Calu3 (cell line): ENCODE results near the gene TTC9B. TPM values are rescaled to one million over a fixed set of nuclear protein-coding genes. Genes with fewer than 3 reads are reported as not detected.

Source experiments
- BruUV-seq: library from RNA; stranded (reverse); fragments of 400-500 nt; replicated peaks from 2 replicates; lab custom pipeline; 2021; lab: Mats Ljungman, UMichigan
- CTCF ChIA-PET: fragments of 300-600 bp; sonication (Branson Sonifier 250); formaldehyde crosslinking; loops from one replicate; lab custom pipeline; 2022; ENCODE audit warnings: antibody characterized with exemption; lab: Charles Lee
- DNase-seq: peaks from one replicate; pipeline ENCODE4 v3.0.0; 2022
- H3K27ac Mint-ChIP-seq: one replicate; pipeline ENCODE4 v1.8.0; 2022; ENCODE audit warnings: mixed read lengths; ENCODE audit not compliant: unreplicated experiment
- H3K27me3 Mint-ChIP-seq: one replicate; pipeline ENCODE4 v1.8.0; 2022; ENCODE audit warnings: mixed read lengths; ENCODE audit not compliant: unreplicated experiment
- H3K36me3 Mint-ChIP-seq: one replicate; pipeline ENCODE4 v1.8.0; 2022; ENCODE audit warnings: mild to moderate bottlenecking, moderate library complexity, mixed read lengths; ENCODE audit not compliant: insufficient read depth, unreplicated experiment
- H3K4me1 Mint-ChIP-seq: one replicate; pipeline ENCODE4 v1.8.0; 2022; ENCODE audit warnings: mild to moderate bottlenecking, low read depth, mixed read lengths; ENCODE audit not compliant: unreplicated experiment
- H3K4me3 Mint-ChIP-seq: one replicate; pipeline ENCODE4 v1.8.0; 2022; ENCODE audit warnings: mild to moderate bottlenecking, low read depth, moderate library complexity, mixed read lengths; ENCODE audit not compliant: unreplicated experiment
- H3K9me3 Mint-ChIP-seq: one replicate; pipeline ENCODE4 v1.8.0; 2022; ENCODE audit warnings: low read depth, mixed read lengths; ENCODE audit not compliant: unreplicated experiment
- intact Hi-C: fragments of 100-400 bp; cut with micrococcal nuclease; formaldehyde crosslinking; loops from one replicate; pipeline ENCODE4 v1.10.0; 2022; ENCODE audit not compliant: unreplicated experiment
- total RNA-seq: library from RNA; stranded (reverse); gene quantifications from 2 replicates; pipeline ENCODE4 v1.2.3, GENCODE V29; 2022
- TF ChIP-seq, protein P1 (sequence below): fragments of 200-600 bp; IDR thresholded peaks from one replicate; pipeline ENCODE4 v1.8.0; 2022; ENCODE audit warnings: antibody characterized with exemption; ENCODE audit not compliant: unreplicated experiment

The TTC9B gene
- total RNA-seq, 1 experiment from 2014 or later: not detected

DNA sequence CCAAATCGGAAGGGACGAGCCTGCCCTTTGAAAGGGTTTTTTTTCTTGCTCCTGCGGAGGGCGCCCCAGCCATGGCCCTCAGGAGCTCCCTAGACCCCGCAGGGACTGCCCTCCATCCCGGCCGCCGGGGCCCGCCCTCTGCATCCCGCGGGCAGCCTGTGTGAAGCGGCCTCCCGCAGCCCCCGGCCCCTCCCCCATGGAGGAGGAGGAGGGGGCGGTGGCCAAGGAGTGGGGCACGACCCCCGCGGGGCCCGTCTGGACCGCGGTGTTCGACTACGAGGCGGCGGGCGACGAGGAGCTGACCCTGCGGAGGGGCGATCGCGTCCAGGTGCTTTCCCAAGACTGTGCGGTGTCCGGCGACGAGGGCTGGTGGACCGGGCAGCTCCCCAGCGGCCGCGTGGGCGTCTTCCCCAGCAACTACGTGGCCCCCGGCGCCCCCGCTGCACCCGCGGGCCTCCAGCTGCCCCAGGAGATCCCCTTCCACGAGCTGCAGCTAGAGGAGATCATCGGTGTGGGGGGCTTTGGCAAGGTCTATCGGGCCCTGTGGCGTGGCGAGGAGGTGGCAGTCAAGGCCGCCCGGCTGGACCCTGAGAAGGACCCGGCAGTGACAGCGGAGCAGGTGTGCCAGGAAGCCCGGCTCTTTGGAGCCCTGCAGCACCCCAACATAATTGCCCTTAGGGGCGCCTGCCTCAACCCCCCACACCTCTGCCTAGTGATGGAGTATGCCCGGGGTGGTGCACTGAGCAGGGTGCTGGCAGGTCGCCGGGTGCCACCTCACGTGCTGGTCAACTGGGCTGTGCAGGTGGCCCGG, 26.1 kb downstream of the TTC9B start:
- H3K4me3 Mint-ChIP-seq: peak overlapping the region; percentile 86
- DNase-seq: peak; percentile 50
- no peaks in the 10 kb centered on the region for H3K9me3 Mint-ChIP-seq
- H3K27me3 Mint-ChIP-seq: no peaks in the 10 kb centered on the region
- BruUV-seq: no TSS peak
- no peaks in the 10 kb centered on the region for H3K4me1 Mint-ChIP-seq
- TF ChIP-seq, protein P1, sequence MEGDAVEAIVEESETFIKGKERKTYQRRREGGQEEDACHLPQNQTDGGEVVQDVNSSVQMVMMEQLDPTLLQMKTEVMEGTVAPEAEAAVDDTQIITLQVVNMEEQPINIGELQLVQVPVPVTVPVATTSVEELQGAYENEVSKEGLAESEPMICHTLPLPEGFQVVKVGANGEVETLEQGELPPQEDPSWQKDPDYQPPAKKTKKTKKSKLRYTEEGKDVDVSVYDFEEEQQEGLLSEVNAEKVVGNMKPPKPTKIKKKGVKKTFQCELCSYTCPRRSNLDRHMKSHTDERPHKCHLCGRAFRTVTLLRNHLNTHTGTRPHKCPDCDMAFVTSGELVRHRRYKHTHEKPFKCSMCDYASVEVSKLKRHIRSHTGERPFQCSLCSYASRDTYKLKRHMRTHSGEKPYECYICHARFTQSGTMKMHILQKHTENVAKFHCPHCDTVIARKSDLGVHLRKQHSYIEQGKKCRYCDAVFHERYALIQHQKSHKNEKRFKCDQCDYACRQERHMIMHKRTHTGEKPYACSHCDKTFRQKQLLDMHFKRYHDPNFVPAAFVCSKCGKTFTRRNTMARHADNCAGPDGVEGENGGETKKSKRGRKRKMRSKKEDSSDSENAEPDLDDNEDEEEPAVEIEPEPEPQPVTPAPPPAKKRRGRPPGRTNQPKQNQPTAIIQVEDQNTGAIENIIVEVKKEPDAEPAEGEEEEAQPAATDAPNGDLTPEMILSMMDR: no peak
- intact Hi-C loops: no loop called here
- no peak overlapping the region for H3K27ac Mint-ChIP-seq
- CTCF ChIA-PET: interaction anchor here (0.5 to 0.9 kb wide), 4 partner anchors 16 to 279 kb away, joined by 3 to 6 read pairs (median 5); no protein-coding TSS in a partner anchor
- H3K36me3 Mint-ChIP-seq: peaks cover 29% of the 10 kb centered on the region

DNA sequence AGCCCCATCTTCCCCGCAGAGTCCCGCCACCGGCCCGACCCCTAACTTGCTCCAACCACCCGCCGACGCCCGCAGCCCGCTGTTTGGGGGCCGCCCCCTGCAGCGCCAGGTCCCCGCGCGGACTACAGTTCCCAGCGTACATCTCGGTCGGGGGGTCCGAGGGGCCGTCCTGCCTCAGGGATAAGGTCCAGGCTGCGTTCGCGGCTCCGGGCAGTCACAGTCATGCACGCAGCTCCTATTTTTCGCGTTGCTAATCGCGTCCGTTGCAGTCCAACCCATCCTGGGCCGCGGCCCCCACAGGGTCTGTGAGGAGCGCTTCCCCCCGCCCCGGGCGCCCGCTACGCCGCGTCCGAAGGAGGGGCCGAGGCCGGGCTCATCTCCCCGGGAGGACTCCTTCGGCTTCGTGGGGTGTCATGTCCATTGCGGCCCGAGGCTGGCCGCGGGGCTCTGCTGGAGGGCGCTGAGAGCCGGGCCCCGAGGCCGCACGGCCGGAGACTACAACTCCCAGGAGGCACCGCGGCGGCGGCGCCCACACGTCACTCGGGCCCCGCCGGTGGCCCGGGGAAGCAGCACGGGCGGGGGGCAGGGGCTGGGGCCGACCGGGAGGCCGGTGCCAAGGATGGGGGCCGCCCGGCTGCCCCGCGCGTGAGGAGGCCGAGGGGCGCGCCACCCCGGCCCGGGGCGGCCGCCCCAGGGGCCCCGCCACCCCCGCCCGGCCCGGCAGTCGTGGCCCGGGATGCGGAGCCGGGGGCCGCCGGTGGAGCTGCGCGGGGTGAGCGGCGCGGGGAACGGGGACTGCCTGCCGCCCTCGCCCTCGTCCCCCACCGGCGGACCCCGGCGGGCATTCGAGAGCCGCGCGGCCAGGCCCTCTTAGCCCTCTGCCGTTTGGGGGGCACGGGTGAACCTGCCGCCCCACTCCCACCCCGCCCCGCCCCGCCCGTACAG, 27.0 kb downstream of the TTC9B start, which contains the start of gene MAP3K10:
TSS of gene MAP3K10 (plus strand) at position 536 of the 945 bp plus-strand sequence. CDS start 606 bp downstream, outside the sequence.
- intact Hi-C loops: no loop called here
- CTCF ChIA-PET: interaction anchor here (0.5 to 1.4 kb wide), 7 partner anchors 11 to 280 kb away, joined by 3 to 6 read pairs (median 4); no protein-coding TSS in a partner anchor
- Mint-ChIP-seq H3K27me3 (no peaks in the 10 kb centered on the region), H3K4me3 (peak within 1 kb of the TSS; percentile 86), H3K9me3 (no peaks in the 10 kb centered on the region), H3K36me3 (peaks cover 29% of the 10 kb centered on the region), H3K27ac (peak within 1 kb of the TSS; percentile 82), H3K4me1 (no peaks in the 10 kb centered on the region)
- BruUV-seq: no TSS peak
- TF ChIP-seq, protein P1: no peak
- peak; percentile 87 for DNase-seq

- Mint-ChIP-seq H3K27ac (no peak overlapping the region), H3K4me1 (no peaks in the 10 kb centered on the region), H3K4me3 (no peak overlapping the region), H3K27me3 (peaks cover 14% of the 10 kb centered on the region), H3K36me3 (no peaks in the 10 kb centered on the region), H3K9me3 (no peaks in the 10 kb centered on the region)
- intact Hi-C loops: no loop called here
- BruUV-seq: no TSS peak
- CTCF ChIA-PET: interaction anchor here (0.6 kb wide), 1 partner anchor 121 kb away, joined by 3 read pairs; no protein-coding TSS in a partner anchor
- TF ChIP-seq, protein P1: no peak
- DNase-seq: no peak
Measured at GRCh38 chr19:40184273-40184672, 33.9 kb downstream of the TTC9B start.

- Mint-ChIP-seq H3K4me3 (no peak overlapping the region), H3K4me1 (no peaks in the 10 kb centered on the region), H3K36me3 (no peaks in the 10 kb centered on the region), H3K27me3 (peaks cover 14% of the 10 kb centered on the region), H3K9me3 (peaks cover 5% of the 10 kb centered on the region), H3K27ac (no peak overlapping the region)
- BruUV-seq: no TSS peak
- TF ChIP-seq, protein P1: no peak
- CTCF ChIA-PET: interaction anchor here (0.7 to 0.9 kb wide), 4 partner anchors 12 to 518 kb away, joined by 3 to 8 read pairs (median 6); no protein-coding TSS in a partner anchor
- intact Hi-C loops: no loop called here
- no peak for DNase-seq
Measured at GRCh38 chr19:40178756-40179155, 39.4 kb downstream of the TTC9B start.
